GM23338 (cell line): ENCODE results near the gene CNTN5.

ENCODE experiments used
- EZH2 ChIP-seq: fragments of 200-600 bp; sonication (generic); IDR thresholded peaks from one replicate; pipeline ENCODE4 v1.8.0; 2017; ENCODE audit warnings: antibody characterized with exemption, mild to moderate bottlenecking, low read depth; ENCODE audit not compliant: unreplicated experiment
- EZH2phosphoT487 ChIP-seq: fragments of 200-600 bp; sonication (generic); IDR thresholded peaks from one replicate; pipeline ENCODE4 v1.8.1; 2018; ENCODE audit warnings: antibody characterized with exemption; ENCODE audit not compliant: unreplicated experiment
- NANOG ChIP-seq: IDR thresholded peaks from 2 replicates; pipeline ENCODE4 v1.6.1; 2016; ENCODE audit warnings: antibody characterized with exemption, borderline replicate concordance
- POLR2AphosphoS5 ChIP-seq: IDR thresholded peaks from 2 replicates; pipeline ENCODE4 v1.6.1; 2016; ENCODE audit warnings: antibody characterized with exemption, low read depth
- REST ChIP-seq: IDR thresholded peaks from one replicate; pipeline ENCODE4 v1.6.1; 2018; ENCODE audit warnings: antibody characterized with exemption; ENCODE audit not compliant: unreplicated experiment
- STAT1 ChIP-seq: IDR thresholded peaks from one replicate; pipeline ENCODE4 v1.6.1; 2016; ENCODE audit warnings: antibody characterized with exemption; ENCODE audit not compliant: unreplicated experiment
- TF ChIP-seq, protein P1 (sequence below), 2 experiments: fragments of 200-600 bp in 1 of 2; sonication (generic) in 1 of 2; conservative IDR thresholded peaks; 2 replicates each; pipeline versions ENCODE4 v1.5.1 to v1.6.1; 2016 to 2017; ENCODE audit warnings: antibody characterized with exemption in 2 of 2, low read depth in 2 of 2, mild to moderate bottlenecking in 2 of 2, moderate library complexity in 1 of 2
- TF ChIP-seq, protein P2 (sequence below): fragments of 250-450 bp; sonication (Bioruptor Pico); IDR thresholded peaks from 2 replicates; pipeline ENCODE4 v1.5.0; 2020; ENCODE audit warnings: mild to moderate bottlenecking, moderate library complexity

DNA sequence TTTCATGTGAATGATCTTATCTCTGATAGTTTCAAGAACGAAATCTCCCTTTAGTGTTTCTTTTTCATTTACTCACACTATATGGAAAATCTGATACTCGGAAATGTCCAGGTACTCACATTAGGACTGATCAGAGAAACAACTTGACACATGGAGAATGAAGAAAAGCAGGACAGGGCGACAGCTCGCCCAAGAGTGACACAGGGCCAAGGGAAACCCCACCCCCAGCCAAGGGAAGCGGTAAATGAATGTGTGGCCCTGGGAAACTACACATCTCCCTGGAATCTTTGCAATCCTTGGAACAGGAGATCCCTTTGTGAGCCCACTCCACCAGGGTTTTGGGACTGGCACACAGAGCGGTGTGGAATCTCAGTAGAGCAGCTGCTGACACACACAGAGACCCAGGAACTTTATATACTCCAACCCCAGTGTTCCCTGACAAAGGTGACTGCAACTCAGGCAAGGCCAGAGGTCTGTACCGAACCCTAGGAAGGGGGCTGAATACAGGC is 1362.7 kb downstream of the CNTN5 start:
- TF ChIP-seq, protein P1, sequence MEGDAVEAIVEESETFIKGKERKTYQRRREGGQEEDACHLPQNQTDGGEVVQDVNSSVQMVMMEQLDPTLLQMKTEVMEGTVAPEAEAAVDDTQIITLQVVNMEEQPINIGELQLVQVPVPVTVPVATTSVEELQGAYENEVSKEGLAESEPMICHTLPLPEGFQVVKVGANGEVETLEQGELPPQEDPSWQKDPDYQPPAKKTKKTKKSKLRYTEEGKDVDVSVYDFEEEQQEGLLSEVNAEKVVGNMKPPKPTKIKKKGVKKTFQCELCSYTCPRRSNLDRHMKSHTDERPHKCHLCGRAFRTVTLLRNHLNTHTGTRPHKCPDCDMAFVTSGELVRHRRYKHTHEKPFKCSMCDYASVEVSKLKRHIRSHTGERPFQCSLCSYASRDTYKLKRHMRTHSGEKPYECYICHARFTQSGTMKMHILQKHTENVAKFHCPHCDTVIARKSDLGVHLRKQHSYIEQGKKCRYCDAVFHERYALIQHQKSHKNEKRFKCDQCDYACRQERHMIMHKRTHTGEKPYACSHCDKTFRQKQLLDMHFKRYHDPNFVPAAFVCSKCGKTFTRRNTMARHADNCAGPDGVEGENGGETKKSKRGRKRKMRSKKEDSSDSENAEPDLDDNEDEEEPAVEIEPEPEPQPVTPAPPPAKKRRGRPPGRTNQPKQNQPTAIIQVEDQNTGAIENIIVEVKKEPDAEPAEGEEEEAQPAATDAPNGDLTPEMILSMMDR (conservative IDR thresholded peaks at IDR 0.05; ENCODE audit: low read depth in 2 of 2), result no peak
- TF ChIP-seq REST (no peak), STAT1 (no peak), EZH2 (no peak), POLR2AphosphoS5 (no peak), NANOG (no peak), EZH2phosphoT487 (no peak)
- TF ChIP-seq, protein P2, sequence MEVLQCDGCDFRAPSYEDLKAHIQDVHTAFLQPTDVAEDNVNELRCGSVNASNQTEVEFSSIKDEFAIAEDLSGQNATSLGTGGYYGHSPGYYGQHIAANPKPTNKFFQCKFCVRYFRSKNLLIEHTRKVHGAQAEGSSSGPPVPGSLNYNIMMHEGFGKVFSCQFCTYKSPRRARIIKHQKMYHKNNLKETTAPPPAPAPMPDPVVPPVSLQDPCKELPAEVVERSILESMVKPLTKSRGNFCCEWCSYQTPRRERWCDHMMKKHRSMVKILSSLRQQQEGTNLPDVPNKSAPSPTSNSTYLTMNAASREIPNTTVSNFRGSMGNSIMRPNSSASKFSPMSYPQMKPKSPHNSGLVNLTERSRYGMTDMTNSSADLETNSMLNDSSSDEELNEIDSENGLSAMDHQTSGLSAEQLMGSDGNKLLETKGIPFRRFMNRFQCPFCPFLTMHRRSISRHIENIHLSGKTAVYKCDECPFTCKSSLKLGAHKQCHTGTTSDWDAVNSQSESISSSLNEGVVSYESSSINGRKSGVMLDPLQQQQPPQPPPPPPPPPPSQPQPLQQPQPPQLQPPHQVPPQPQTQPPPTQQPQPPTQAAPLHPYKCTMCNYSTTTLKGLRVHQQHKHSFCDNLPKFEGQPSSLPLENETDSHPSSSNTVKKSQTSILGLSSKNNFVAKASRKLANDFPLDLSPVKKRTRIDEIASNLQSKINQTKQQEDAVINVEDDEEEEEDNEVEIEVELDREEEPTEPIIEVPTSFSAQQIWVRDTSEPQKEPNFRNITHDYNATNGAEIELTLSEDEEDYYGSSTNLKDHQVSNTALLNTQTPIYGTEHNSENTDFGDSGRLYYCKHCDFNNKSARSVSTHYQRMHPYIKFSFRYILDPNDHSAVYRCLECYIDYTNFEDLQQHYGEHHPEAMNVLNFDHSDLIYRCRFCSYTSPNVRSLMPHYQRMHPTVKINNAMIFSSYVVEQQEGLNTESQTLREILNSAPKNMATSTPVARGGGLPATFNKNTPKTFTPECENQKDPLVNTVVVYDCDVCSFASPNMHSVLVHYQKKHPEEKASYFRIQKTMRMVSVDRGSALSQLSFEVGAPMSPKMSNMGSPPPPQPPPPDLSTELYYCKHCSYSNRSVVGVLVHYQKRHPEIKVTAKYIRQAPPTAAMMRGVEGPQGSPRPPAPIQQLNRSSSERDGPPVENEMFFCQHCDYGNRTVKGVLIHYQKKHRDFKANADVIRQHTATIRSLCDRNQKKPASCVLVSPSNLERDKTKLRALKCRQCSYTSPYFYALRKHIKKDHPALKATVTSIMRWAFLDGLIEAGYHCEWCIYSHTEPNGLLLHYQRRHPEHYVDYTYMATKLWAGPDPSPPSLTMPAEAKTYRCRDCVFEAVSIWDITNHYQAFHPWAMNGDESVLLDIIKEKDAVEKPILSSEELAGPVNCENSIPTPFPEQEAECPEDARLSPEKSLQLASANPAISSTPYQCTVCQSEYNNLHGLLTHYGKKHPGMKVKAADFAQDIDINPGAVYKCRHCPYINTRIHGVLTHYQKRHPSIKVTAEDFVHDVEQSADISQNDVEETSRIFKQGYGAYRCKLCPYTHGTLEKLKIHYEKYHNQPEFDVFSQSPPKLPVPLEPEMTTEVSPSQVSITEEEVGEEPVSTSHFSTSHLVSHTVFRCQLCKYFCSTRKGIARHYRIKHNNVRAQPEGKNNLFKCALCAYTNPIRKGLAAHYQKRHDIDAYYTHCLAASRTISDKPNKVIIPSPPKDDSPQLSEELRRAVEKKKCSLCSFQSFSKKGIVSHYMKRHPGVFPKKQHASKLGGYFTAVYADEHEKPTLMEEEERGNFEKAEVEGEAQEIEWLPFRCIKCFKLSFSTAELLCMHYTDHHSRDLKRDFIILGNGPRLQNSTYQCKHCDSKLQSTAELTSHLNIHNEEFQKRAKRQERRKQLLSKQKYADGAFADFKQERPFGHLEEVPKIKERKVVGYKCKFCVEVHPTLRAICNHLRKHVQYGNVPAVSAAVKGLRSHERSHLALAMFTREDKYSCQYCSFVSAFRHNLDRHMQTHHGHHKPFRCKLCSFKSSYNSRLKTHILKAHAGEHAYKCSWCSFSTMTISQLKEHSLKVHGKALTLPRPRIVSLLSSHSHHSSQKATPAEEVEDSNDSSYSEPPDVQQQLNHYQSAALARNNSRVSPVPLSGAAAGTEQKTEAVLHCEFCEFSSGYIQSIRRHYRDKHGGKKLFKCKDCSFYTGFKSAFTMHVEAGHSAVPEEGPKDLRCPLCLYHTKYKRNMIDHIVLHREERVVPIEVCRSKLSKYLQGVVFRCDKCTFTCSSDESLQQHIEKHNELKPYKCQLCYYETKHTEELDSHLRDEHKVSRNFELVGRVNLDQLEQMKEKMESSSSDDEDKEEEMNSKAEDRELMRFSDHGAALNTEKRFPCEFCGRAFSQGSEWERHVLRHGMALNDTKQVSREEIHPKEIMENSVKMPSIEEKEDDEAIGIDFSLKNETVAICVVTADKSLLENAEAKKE (CRISPR knock-in tag), result no peak
